DMS53 treated with DMSO at 0.1 percent for 48 hours (cell line): ENCODE measurements around the gene ARMH3.

Source experiments
- DNase-seq: peaks from one replicate; lab custom pipeline; 2025; ENCODE audit not compliant: unreplicated experiment; lab: John Stamatoyannopoulos, UW

The ARMH3 gene

GRCh38 chr10:102055647-102056419 lies at the start of gene ARMH3:
Gene ARMH3 (minus strand): TSS chr10:102056173. CDS start chr10:102040114, 16,059 bp downstream.
- peak; percentile 95 for DNase-seq

GRCh38 chr10:102102421-102102820 lies 46.4 kb upstream of the ARMH3 start:
- no peak for DNase-seq

GRCh38 chr10:102101152-102101551 lies 45.2 kb upstream of the ARMH3 start:
- DNase-seq = no peak

- no peak for DNase-seq
These were observed 40.5 kb upstream of the ARMH3 start for GRCh38 chr10:102096449-102096848.

GRCh38 chr10:102090772-102091171 lies 34.8 kb upstream of the ARMH3 start:
- DNase-seq = no peak

- no peak for DNase-seq
These were observed 30.2 kb upstream of the ARMH3 start for GRCh38 chr10:102086196-102086595.

GRCh38 chr10:102085336-102085735 lies 29.4 kb upstream of the ARMH3 start:
- DNase-seq = no peak

GRCh38 chr10:102083541-102083940 lies 27.6 kb upstream of the ARMH3 start:
- no peak for DNase-seq

- DNase-seq = peak; percentile 78
These were observed 16.9 kb upstream of the ARMH3 start for GRCh38 chr10:102072673-102073527.

- DNase-seq = no peak
These were observed 13.1 kb upstream of the ARMH3 start for GRCh38 chr10:102069071-102069470.

- DNase-seq = no peak
These were observed 12.2 kb upstream of the ARMH3 start for GRCh38 chr10:102068216-102068615.

- DNase-seq = no peak
These were observed 11.3 kb upstream of the ARMH3 start for GRCh38 chr10:102067091-102067916.

GRCh38 chr10:102066399-102067088 lies 10.6 kb upstream of the ARMH3 start:
- DNase-seq = no peak

- DNase-seq = peak; percentile 7
These were observed 9.8 kb upstream of the ARMH3 start for GRCh38 chr10:102065561-102066398.

- DNase-seq = peak; percentile 87
These were observed 9.0 kb upstream of the ARMH3 start, which contains the start of gene HPS6 for GRCh38 chr10:102064868-102065560. Gene HPS6 (plus strand): TSS chr10:102065349. CDS start chr10:102065475, 126 bp downstream.

- no peak for DNase-seq
These were observed 8.5 kb upstream of the ARMH3 start for GRCh38 chr10:102064503-102064867.

- no peak for DNase-seq
These were observed 4.0 kb upstream of the ARMH3 start for GRCh38 chr10:102059987-102060386.

- DNase-seq = peak; percentile 36
These were observed 909 bp downstream of the ARMH3 start for GRCh38 chr10:102054881-102055646.
